ENCODE measurements around the gene PPM1K.

PPM1K gene

GRCh38 chr4:88275516-88275915 lies 8.8 kb downstream of the PPM1K start:
- TF ChIP-seq TAF1 (IDR thresholded peaks at IDR 0.05; ENCODE audit: borderline replicate concordance, low read depth, low read length) (no peak), POLR2A (IDR thresholded peaks at IDR 0.05; ENCODE audit: low read depth, low read length) (no peak), POLR2AphosphoS5 (IDR thresholded peaks at IDR 0.05; ENCODE audit: low read depth, low read length) (no peak)
- DNase-seq (ENCODE audit: insufficient read length) (no peak), FAIRE-seq (peak; percentile 61)

GRCh38 chr4:88268913-88269312 lies 15.4 kb downstream of the PPM1K start:
- peak; percentile 24 for FAIRE-seq
- DNase-seq (ENCODE audit: insufficient read length) = no peak
- TF ChIP-seq POLR2A (IDR thresholded peaks at IDR 0.05; ENCODE audit: low read depth, low read length) (no peak), TAF1 (IDR thresholded peaks at IDR 0.05; ENCODE audit: borderline replicate concordance, low read depth, low read length) (no peak), POLR2AphosphoS5 (IDR thresholded peaks at IDR 0.05; ENCODE audit: low read depth, low read length) (no peak)

GRCh38 chr4:88264336-88264735 lies 20.0 kb downstream of the PPM1K start:
- no peak for FAIRE-seq
- TF ChIP-seq TAF1 (IDR thresholded peaks at IDR 0.05; ENCODE audit: borderline replicate concordance, low read depth, low read length) = no peak
- TF ChIP-seq POLR2A (IDR thresholded peaks at IDR 0.05; ENCODE audit: low read depth, low read length) = no peak
- TF ChIP-seq POLR2AphosphoS5 (IDR thresholded peaks at IDR 0.05; ENCODE audit: low read depth, low read length) = no peak
- DNase-seq (ENCODE audit: insufficient read length) = no peak

GRCh38 chr4:88257726-88258125 lies 26.6 kb downstream of the PPM1K start:
- FAIRE-seq (no peak), DNase-seq (ENCODE audit: insufficient read length) (no peak)
- TF ChIP-seq POLR2A (IDR thresholded peaks at IDR 0.05; ENCODE audit: low read depth, low read length) (no peak), POLR2AphosphoS5 (IDR thresholded peaks at IDR 0.05; ENCODE audit: low read depth, low read length) (no peak), TAF1 (IDR thresholded peaks at IDR 0.05; ENCODE audit: borderline replicate concordance, low read depth, low read length) (no peak)

- no peak for FAIRE-seq
- DNase-seq (ENCODE audit: insufficient read length) = no peak
- no peak for TF ChIP-seq TAF1 (IDR thresholded peaks at IDR 0.05; ENCODE audit: borderline replicate concordance, low read depth, low read length)
- TF ChIP-seq POLR2A (IDR thresholded peaks at IDR 0.05; ENCODE audit: low read depth, low read length) = no peak
- no peak for TF ChIP-seq POLR2AphosphoS5 (IDR thresholded peaks at IDR 0.05; ENCODE audit: low read depth, low read length)
These were observed 29.2 kb downstream of the PPM1K start for GRCh38 chr4:88255111-88255510.

- DNase-seq (ENCODE audit: insufficient read length) (no peak), FAIRE-seq (no peak)
- TF ChIP-seq POLR2A (IDR thresholded peaks at IDR 0.05; ENCODE audit: low read depth, low read length) = no peak
These were observed 32.4 kb downstream of the PPM1K start for GRCh38 chr4:88251924-88252323.

GRCh38 chr4:88247148-88247547 lies 37.2 kb downstream of the PPM1K start:
- no peak for TF ChIP-seq POLR2A (IDR thresholded peaks at IDR 0.05; ENCODE audit: low read depth, low read length)
- TF ChIP-seq POLR2AphosphoS5 (IDR thresholded peaks at IDR 0.05; ENCODE audit: low read depth, low read length) = no peak
- no peak for DNase-seq (ENCODE audit: insufficient read length)
- FAIRE-seq = no peak

GRCh38 chr4:88246600-88246999 lies 37.8 kb downstream of the PPM1K start:
- FAIRE-seq = no peak
- TF ChIP-seq POLR2A (IDR thresholded peaks at IDR 0.05; ENCODE audit: low read depth, low read length) (no peak), POLR2AphosphoS5 (IDR thresholded peaks at IDR 0.05; ENCODE audit: low read depth, low read length) (no peak), TAF1 (IDR thresholded peaks at IDR 0.05; ENCODE audit: borderline replicate concordance, low read depth, low read length) (no peak)
- no peak for DNase-seq (ENCODE audit: insufficient read length)

- no peak for TF ChIP-seq TAF1 (IDR thresholded peaks at IDR 0.05; ENCODE audit: borderline replicate concordance, low read depth, low read length)
- no peak for TF ChIP-seq POLR2A (IDR thresholded peaks at IDR 0.05; ENCODE audit: low read depth, low read length)
- no peak for TF ChIP-seq POLR2AphosphoS5 (IDR thresholded peaks at IDR 0.05; ENCODE audit: low read depth, low read length)
- DNase-seq (ENCODE audit: insufficient read length) = peak; percentile 27
- FAIRE-seq = no peak
These were observed 39.4 kb downstream of the PPM1K start for GRCh38 chr4:88244816-88245579.

- TF ChIP-seq TAF1 (IDR thresholded peaks at IDR 0.05; ENCODE audit: borderline replicate concordance, low read depth, low read length) = no peak
- TF ChIP-seq POLR2AphosphoS5 (IDR thresholded peaks at IDR 0.05; ENCODE audit: low read depth, low read length) = no peak
- no peak for TF ChIP-seq POLR2A (IDR thresholded peaks at IDR 0.05; ENCODE audit: low read depth, low read length)
- FAIRE-seq (no peak), DNase-seq (ENCODE audit: insufficient read length) (no peak)
These were observed 40.3 kb downstream of the PPM1K start for GRCh38 chr4:88244056-88244455.

GRCh38 chr4:88242144-88242543 lies 42.2 kb downstream of the PPM1K start:
- FAIRE-seq = no peak

GRCh38 chr4:88240297-88240714 lies 44.1 kb downstream of the PPM1K start:
- TF ChIP-seq POLR2A (IDR thresholded peaks at IDR 0.05; ENCODE audit: low read depth, low read length) (no peak), POLR2AphosphoS5 (IDR thresholded peaks at IDR 0.05; ENCODE audit: low read depth, low read length) (no peak)
- no peak for FAIRE-seq
- DNase-seq (ENCODE audit: insufficient read length) = no peak

More at GRCh38 chr4:88242144-88242543, 42.2 kb downstream of the PPM1K start:
- TF ChIP-seq TAF1 (IDR thresholded peaks at IDR 0.05; ENCODE audit: borderline replicate concordance, low read depth, low read length) (no peak), POLR2AphosphoS5 (IDR thresholded peaks at IDR 0.05; ENCODE audit: low read depth, low read length) (no peak), POLR2A (IDR thresholded peaks at IDR 0.05; ENCODE audit: low read depth, low read length) (no peak)
- DNase-seq (ENCODE audit: insufficient read length) = no peak
